Kidney tubule cell (primary cell): ENCODE results near the gene NUB1.

ENCODE experiments used
- DNase-seq: peaks from one replicate; pipeline ENCODE4 v3.0.0-alpha.2; 2018; ENCODE audit warnings: low spot score

NUB1 gene

GRCh38 chr7:151389768-151390597 is 48.4 kb downstream of the NUB1 start:
- no peak for DNase-seq

GRCh38 chr7:151390598-151391357 is 49.2 kb downstream of the NUB1 start:
- no peak for DNase-seq

- no peak for DNase-seq
Observed at GRCh38 chr7:151391358-151391730, 49.7 kb downstream of the NUB1 start.

- no peak for DNase-seq
Observed at GRCh38 chr7:151392002-151392401, 50.4 kb downstream of the NUB1 start.

- DNase-seq, result no peak
Observed at GRCh38 chr7:151392426-151392825, 50.8 kb downstream of the NUB1 start.

- no peak for DNase-seq
Observed at GRCh38 chr7:151393031-151393977, 51.7 kb downstream of the NUB1 start.

- DNase-seq, result no peak
Observed at GRCh38 chr7:151394076-151395035, 52.7 kb downstream of the NUB1 start.

- DNase-seq, result no peak
Observed at GRCh38 chr7:151395036-151395367, 53.4 kb downstream of the NUB1 start.

- DNase-seq, result no peak
Observed at GRCh38 chr7:151396328-151396970, 54.8 kb downstream of the NUB1 start.

- DNase-seq, result no peak
Observed at GRCh38 chr7:151397026-151397425, 55.4 kb downstream of the NUB1 start.

GRCh38 chr7:151398446-151399304 is 57.1 kb downstream of the NUB1 start:
- DNase-seq, result no peak

- no peak for DNase-seq
Observed at GRCh38 chr7:151399305-151399601, 57.6 kb downstream of the NUB1 start.

- no peak for DNase-seq
Observed at GRCh38 chr7:151399906-151400305, 58.3 kb downstream of the NUB1 start.

GRCh38 chr7:151400626-151401315 is 59.2 kb downstream of the NUB1 start:
- DNase-seq, result peak; percentile 63

GRCh38 chr7:151402029-151402835 is 60.6 kb downstream of the NUB1 start:
- DNase-seq, result no peak

GRCh38 chr7:151403764-151404163 is 62.2 kb downstream of the NUB1 start:
- DNase-seq, result peak; percentile 43

- peak; percentile 22 for DNase-seq
Observed at GRCh38 chr7:151404216-151405011, 62.8 kb downstream of the NUB1 start.

- DNase-seq, result no peak
Observed at GRCh38 chr7:151405056-151405455, 63.4 kb downstream of the NUB1 start.
